Nucleus accumbens (tissue), 56 donors: Measurements from ENCODE around the gene PRKCH.
"Not testable (repeated sequence)": the region's sequence is repeated elsewhere in the genome, so short reads cannot be mapped to it uniquely, and the experiment has no call there.

Source experiments
- DNase-seq, 56 donors: peaks; one replicate each; lab custom pipeline; 2025; lab: John Stamatoyannopoulos, UW

PRKCH gene

DNA sequence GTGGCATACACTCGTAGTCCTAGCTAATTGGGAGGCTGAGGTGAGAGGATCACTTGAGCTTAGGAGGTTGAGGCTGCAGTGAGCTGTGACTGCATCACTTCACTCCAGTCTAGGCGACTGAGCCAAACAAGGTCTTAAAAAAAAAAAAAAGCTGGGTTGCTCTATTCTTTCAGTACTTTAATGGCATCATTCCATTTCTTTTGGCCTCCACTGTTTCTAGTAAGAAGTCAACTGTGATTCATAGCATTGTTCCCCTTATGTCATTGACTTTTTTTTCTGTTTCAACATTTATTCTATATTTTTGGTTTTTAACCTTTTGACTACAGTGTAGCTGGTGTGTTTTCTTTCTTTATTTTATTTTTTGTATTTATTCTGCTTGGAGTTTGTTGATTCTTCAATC is 16.7 kb upstream of the PRKCH start:
- DNase-seq, result no peak

DNA sequence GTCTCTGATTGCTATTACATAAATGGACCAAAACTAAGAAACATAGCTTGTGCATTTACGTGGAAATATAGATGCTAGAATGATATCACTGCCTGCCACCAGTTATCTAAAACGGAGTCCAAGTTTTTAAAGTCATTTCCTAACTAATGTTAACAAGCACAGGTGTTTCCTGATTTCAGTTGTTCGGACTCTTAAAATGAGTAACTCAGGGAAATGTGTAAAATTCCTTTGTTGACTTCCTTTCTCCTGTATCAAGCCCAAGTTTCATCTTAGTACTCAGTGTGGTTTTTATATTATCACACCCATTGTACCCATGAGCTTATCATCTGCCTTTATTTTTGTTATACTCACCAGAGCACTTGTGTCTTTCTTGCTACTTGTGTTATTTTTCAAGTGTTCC is 13.2 kb upstream of the PRKCH start:
- no peak for DNase-seq

DNA sequence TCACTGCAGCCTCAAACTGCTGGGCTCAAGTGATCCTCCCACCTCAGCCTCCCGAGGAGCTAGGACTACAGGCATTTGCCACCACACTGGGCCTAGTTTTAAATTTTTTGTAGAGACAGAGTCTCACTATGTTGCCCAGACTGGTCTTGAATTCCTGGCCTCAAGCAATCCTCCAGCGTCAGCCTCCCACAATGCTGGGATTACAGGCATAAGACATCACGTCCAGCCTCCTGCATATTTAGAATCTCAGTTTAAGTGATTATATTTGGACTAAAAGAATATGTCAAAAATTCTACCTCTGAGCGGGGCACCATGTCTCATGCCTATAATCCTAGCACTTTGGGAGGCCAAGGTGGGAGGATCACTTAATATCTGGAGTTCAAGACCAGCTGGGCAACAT is 12.7 kb upstream of the PRKCH start:
- not testable (repeated sequence) for DNase-seq

DNA sequence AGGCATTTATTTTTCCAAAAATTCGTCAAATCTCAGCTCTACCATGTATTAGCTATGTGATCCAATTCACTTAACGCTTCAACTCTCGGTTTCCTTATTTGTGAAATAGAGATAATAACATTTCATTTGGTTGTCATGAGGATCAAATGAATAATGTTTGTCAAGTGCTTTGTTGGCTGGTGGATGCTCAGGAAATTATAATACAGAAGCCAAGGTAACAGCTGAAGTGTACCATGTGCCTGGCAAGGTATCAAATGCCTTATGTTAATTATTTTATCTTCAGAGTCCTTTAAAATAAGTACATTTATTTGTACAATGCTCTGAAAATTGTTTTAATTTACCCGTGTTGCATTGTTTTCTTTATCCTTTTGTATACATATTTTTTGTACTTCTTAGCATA is 6.1 kb upstream of the PRKCH start:
- DNase-seq, result no peak

DNA sequence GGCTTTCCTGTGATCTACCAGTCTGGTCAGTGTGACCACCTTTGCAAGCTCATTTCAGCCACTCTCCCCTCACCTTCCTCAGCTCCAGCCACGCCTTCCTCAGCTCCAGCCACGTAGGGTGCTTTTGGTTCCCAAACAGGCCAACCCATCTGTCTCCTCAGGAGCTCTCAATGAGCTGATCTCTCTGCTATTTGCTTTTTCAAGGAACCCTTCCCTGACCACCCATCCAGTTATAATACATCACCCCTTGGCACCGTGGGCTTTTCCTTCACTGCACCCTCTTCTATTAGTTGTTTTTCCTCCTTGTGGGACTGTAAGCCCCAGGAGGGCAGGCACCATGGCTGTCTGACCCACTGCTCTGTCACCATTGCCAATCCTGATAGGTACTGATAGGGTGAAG is 2.3 kb upstream of the PRKCH start:
- no peak for DNase-seq

DNA sequence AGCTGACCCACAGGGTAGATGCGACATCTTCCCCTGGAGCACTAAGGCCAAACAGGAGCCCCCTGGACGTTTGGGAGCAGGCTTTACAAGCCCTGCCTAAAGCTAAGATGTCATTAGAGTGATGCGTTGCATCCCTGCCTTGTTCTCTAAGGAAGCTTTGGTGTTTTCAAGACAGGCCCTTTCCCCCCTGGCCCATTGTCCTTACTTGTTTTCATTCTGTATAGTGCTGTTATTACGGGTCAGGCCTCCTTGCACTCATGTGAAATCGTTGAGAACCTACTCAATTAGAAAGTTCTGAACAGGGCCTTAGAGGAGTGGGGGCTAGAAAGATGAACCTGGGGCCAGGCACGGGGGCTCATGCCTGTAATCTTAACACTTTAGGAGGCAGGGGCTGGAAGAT is 1.7 kb upstream of the PRKCH start:
- DNase-seq, result no peak

DNA sequence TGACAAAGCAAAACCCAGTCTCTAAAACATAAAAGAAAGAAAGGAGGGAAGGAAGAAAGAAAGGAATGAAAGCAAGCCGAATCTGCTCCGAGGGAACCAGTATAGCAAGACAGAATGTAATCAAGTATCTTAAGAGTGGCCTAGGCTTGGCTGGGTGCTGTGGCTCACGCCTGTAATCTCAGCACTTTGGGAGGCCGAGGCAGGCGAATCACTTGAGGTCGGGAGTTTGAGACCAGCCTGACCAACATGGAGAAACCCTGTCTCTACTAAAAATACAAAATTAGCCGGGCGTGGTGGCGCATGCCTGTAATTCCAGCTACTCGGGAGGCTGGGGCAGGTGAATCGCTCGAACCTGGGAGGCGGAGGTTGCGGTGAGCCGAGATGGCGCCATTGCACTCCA is 1.2 kb upstream of the PRKCH start:
- not testable (repeated sequence) for DNase-seq

DNA sequence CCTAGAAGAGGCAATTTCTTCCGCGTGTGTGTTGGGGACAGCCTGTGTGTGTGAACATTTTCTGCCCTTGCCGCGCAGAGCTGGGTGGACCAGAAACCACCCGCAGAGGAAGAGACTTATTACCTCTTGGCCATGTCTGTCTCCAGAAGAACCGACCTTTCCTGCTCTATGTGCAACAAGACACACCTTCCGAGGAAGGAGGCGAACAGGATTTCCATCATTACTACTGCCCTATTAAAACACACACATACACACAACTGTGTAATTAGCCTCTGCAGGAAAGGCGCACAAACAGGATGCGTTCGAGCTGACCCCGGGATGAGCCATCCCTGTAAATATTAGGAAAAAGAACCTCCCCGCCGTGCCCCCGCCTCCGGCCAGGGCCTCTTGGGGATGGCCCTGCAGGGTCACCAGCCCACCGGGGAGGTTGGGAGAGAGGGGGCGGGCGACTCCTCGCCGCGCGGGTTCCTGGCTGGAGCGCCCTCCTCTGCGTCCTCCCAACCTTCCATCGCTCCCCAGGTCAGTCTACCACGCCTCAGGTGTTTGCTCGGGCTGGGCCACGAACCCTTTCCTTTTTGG is 484 bp upstream of the PRKCH start:
- no peak for DNase-seq

DNA sequence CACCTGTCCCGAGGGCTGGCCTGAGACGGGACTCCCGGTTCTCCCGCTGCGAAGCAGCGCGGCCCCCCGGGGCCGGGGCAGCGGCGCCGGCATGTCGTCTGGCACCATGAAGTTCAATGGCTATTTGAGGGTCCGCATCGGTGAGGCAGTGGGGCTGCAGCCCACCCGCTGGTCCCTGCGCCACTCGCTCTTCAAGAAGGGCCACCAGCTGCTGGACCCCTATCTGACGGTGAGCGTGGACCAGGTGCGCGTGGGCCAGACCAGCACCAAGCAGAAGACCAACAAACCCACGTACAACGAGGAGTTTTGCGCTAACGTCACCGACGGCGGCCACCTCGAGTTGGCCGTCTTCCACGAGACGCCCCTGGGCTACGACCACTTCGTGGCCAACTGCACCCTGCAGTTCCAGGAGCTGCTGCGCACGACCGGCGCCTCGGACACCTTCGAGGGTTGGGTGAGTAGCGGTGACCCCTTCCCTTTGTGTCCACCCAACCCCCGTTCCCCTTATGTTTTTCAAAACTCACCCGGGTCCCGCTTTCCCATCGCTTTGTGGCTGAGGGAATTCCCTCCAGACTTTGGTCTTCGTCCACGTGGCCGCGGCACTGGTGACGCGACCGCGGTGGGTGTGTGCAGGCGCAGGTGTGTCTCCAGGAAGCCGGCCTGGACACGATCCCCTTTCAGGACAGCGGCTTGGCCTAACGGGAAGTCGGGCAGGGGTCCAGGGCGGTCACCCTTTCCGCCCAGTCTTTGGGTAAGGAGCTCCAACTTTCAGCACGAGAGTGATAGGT is 826 bp downstream of the PRKCH start:
- DNase-seq, result peak in 1 of 56 donors; percentile 39

DNA sequence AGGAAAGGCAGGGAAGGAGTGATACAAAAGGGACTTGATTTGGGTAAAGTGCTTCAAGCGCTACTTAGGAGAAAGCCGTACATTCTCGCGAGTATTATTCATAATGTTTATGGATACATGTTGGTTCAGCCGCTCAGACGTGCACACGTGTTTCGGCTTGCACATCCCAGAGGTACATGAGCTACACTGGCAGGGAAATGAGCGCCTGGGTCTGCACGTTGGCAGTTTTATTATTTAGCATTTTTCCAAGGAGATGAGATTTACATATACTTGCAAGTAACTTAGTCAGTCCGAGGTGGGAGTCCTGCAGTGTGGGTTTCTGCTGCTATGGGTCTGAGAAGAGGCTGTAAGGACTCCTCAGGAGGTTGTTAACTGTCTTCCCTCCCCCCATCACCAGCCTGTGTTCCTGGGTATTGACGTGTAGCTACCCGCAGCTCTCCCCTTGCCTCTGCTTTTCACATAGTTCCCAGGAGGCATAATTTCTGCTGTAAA is 1.5 kb downstream of the PRKCH start:
- DNase-seq, result peak in 3 of 56 donors; percentile 9 to 26 (median 11)

DNA sequence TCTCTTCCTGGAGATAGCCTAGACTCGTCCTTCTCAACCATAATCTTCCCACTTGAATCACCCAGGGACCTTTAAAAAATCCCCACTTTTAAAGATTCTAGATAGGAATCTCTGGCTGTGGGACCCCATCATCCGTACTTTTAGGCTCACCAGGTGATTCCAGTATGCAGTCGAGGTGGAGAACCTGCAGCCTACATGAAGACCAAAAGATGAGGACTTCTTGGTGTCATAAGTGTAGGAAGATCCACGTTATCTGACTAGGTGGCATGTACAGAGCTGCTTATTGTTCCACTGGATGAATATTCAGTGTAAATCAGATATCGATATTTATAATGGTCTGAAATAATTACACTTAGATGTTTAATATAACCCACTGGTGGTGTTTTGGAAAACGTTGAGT is 2.6 kb downstream of the PRKCH start:
- no peak for DNase-seq

DNA sequence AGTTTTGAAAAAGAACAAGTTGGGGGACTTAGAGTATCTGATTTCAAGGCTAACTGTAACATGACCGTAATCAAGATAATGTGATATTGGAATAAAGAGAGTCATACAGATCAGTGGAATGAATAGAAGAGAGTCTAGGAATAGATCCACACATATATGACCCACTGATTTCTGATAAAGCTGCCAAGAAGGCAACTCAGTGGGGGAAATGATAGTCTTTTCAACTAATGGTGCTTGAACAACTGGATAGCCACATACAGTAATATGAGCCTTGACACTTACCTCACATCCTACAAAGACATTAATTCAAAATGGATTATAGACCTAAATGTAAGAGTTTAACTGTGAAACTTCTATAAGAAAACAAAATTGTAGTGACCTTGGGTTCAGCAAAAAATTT is 3.8 kb downstream of the PRKCH start:
- DNase-seq, result no peak

DNA sequence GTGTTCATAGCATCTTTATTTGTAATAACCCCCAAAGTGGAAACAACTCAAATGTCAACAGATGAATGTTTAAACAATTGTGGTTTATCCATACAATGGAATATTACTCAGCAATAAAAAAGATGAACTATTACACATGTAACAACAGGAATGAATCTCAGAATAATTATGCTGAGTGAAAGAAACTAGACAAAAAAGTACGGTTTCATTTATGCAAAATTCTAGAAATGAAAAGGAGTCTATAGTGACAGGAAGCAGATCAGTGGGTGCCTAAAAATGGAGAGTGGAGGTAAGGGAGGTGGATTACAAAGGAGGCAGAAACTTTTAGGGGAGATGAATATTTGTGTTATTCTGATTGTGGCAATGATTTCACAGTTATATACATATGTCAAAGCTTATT is 4.8 kb downstream of the PRKCH start:
- DNase-seq, result no peak

DNA sequence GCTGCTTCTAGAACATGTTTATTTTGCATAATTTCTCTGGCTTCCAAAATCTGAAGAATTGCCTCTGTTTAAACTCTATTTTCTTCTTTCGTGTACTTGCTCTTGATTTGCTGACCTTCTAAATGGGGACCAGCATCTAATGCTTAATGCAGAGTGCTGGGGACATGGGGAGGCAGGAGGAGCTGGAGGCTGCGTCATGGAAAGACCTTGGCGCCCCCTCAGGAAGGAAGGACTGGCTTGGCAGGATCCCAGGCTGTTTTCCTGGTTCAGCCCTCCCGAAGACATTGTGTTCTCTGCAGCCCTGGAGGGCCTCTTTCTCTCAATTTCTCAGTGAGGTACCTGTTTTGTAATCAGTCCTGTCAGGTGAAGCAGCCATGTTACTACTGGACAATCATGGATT is 5.5 kb downstream of the PRKCH start:
- DNase-seq, result no peak

DNA sequence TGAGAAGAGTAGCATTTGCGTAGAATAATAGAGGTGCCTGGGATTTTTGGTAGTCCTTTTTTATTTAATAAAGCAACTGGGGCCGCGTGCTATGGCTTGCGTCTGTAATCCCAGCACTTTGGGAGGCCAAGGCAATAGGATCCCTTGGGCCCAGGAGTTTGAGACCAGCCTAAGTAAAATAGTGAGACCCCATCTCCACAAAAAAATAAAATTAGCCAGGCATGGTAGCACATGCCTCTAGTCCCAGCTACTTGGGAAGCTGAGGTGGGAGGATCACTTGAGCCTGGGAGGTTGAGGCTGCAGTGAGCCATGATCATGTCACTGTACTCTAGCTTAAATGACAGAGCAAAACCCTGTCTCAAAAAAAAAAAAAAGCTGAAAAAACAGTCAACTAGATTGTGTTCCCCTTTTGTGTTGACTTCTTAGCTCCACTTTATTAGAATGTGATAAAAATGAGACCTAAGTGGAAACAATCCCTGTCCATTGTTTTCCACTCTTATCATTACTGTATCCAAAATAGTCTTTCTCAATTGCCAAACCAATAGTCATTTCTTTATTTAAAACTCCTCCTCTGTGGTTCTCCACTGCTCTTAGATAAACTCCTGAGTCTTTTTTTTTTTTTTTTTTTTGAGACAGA is 7.4 kb downstream of the PRKCH start:
- no peak for DNase-seq

DNA sequence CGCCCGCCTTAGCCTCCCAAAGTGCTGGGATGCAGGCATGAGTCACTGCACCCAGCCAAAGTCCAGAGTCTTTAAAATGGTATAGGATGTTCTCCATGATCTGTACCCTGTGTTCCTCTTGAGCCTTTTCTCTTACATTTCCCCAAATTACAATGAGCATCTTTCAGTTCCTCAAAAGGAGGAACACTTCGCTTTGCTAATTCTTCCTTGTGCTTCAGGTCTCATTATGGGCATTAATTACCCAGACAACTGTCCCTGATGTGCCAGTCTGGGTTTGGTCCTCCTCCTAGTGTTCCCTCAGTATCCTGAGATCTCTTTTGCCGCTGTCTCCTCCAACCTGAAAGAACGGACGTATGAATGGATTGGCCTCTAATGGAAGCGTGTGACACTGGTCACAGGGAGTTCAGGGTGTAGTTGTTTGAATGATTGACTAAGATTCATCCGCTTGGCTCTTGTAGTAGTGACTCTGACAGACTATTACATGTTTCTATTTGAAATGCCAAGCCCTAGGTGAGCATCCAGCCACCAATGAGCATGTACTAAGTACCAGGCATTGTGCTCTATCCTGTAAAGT is 8.2 kb downstream of the PRKCH start:
- DNase-seq, result no peak

DNA sequence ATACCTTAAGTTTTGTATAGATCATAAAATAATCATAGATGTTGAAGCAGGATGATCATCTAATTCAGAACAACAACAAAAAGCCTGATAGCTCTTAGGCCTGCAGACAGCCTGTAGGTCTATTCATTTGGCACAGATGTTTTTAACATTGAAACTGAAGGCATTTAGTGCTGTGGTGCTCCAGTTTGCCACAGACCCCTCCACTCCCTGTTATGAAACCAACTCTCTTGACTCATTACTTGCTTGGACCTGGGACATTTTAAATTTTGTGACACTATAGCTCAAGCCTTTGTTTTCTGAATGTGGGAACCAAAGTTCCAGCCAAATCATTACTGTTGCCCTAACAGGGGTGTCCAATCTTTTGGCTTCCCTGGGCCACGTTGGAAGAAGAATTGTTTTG is 9.1 kb downstream of the PRKCH start:
- no peak for DNase-seq

DNA sequence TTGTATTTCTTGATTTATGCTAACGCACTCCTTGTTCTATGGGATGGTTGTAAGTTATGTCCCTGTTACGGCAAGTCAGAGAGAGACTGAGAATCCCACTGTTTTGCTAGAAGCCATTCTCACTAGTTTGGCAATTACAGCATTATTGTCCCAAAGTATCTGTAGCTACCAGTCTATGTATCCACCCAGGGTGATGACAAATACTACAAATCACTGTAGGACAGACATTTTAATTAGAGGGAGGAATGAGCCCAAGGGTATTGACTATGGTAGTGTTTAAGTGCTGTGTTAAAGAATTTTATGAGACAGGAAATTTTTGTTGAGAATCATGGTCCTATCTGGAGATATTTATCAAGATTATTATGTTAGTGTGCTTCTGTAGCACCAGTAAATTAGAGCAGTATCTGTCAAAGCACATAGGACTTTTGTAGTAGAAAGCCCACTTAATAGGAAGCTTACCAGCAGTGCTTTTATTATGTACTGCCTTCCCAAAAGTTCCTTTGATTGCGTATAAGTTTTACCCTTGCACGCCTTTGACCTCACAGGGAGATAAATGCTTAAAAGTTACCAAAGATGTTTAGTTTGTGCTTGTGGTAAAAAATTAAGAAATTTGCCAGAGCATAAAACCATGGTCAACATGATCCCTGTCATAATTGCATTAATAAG is 10.7 kb downstream of the PRKCH start:
- no peak for DNase-seq

DNA sequence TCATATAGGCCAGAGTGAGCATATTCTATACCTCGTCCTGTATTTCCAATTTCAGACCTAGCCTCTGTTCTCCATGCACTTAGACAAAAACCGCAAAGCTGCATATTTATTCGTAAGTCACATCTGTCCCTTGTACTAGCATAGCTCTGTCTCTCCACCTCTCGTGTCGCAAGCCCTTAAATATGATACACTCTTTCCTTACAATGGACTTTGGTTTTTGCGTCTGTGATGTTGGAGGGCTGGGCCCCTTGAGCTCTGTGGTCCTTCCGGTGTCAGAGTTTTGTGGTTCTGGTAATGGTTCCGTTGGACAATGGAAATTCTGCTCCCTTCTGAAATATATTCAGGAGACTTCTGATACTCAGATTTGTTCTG is 11.3 kb downstream of the PRKCH start:
- DNase-seq, result no peak

DNA sequence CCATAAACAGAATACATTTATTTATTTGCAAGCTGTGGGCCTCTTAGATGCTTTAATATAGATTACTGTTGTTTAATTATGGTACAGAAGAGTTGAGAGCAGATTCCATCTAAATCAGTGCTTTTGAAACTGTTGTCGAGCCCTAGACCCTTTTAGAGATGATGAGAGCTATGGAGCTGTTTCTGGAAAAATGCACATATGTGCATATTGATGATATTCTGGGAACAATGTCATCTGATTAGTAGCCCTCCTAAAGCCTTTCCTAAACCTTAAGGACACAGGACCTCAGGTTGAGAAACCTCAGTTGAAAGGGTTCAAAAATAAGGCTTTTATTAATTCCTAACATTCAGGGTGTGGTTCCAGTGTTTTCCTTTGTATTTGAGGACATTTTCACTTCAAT is 11.7 kb downstream of the PRKCH start:
- DNase-seq, result no peak

DNA sequence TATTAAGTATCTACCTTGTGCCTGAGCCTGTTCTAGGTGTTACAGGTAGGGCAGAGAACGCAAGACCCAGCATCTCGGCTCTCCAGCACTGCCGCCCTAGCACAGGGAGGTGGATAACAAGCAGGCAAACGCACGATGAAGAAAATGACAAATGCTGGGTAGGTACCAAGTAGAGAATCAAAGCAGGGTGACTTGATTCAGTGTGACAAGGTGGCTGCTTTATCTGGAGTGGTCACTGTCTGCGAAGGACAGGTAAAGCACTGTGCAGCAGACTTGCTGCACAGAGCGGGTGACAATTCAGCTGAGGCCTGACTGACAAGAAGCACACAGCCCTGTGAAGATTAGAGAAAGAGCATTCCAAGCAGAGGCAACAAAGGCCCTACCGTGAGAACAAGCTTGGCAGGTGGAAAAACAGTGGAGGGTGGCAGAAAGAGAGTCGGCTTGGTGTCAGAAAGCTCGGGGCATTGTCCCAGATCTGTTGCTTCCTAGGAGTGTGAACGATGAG is 12.9 kb downstream of the PRKCH start:
- no peak for DNase-seq
